Ishikawa (cell line): ENCODE data around the gene APBA2.
"Not testable (repeated sequence)": the region's sequence is repeated elsewhere in the genome, so short reads cannot be mapped to it uniquely, and the experiment has no call there.

Experiments
- CEBPB ChIP-seq: IDR thresholded peaks from 2 replicates; pipeline ENCODE4 v1.6.1; 2012
- CREB1 ChIP-seq: IDR thresholded peaks from 2 replicates; pipeline ENCODE4 v1.6.1; 2012; ENCODE audit warnings: low read depth
- EGR1 ChIP-seq: IDR thresholded peaks from 2 replicates; pipeline ENCODE4 v1.6.1; 2012
- EP300 ChIP-seq: IDR thresholded peaks from 2 replicates; pipeline ENCODE4 v1.6.1; 2012; ENCODE audit warnings: borderline replicate concordance
- FOXM1 ChIP-seq: IDR thresholded peaks from 2 replicates; pipeline ENCODE4 v1.6.1; 2012; ENCODE audit warnings: low read depth, borderline replicate concordance
- MAX ChIP-seq: IDR thresholded peaks from 2 replicates; pipeline ENCODE4 v1.6.1; 2012
- NFIC ChIP-seq: IDR thresholded peaks from 2 replicates; pipeline ENCODE4 v1.6.1; 2012
- RAD21 ChIP-seq: IDR thresholded peaks from 2 replicates; pipeline ENCODE4 v1.6.1; 2012; ENCODE audit warnings: low read depth
- REST ChIP-seq: IDR thresholded peaks from 2 replicates; pipeline ENCODE4 v1.6.1; 2012; ENCODE audit warnings: low read depth, mild to moderate bottlenecking
- TAF1 ChIP-seq: IDR thresholded peaks from 2 replicates; pipeline ENCODE4 v1.6.1; 2012; ENCODE audit warnings: low read depth, mild to moderate bottlenecking
- TCF12 ChIP-seq: IDR thresholded peaks from 2 replicates; pipeline ENCODE4 v1.6.1; 2012; ENCODE audit warnings: low read depth
- TEAD4 ChIP-seq: IDR thresholded peaks from 2 replicates; pipeline ENCODE4 v1.6.1; 2012
- USF1 ChIP-seq: IDR thresholded peaks from 2 replicates; pipeline ENCODE4 v1.6.1; 2012
- YY1 ChIP-seq: IDR thresholded peaks from 2 replicates; pipeline ENCODE4 v1.6.1; 2012; ENCODE audit warnings: low read depth
- ZBTB7A ChIP-seq: IDR thresholded peaks from 2 replicates; pipeline ENCODE4 v1.6.1; 2012; ENCODE audit warnings: low read depth

APBA2 gene

DNA sequence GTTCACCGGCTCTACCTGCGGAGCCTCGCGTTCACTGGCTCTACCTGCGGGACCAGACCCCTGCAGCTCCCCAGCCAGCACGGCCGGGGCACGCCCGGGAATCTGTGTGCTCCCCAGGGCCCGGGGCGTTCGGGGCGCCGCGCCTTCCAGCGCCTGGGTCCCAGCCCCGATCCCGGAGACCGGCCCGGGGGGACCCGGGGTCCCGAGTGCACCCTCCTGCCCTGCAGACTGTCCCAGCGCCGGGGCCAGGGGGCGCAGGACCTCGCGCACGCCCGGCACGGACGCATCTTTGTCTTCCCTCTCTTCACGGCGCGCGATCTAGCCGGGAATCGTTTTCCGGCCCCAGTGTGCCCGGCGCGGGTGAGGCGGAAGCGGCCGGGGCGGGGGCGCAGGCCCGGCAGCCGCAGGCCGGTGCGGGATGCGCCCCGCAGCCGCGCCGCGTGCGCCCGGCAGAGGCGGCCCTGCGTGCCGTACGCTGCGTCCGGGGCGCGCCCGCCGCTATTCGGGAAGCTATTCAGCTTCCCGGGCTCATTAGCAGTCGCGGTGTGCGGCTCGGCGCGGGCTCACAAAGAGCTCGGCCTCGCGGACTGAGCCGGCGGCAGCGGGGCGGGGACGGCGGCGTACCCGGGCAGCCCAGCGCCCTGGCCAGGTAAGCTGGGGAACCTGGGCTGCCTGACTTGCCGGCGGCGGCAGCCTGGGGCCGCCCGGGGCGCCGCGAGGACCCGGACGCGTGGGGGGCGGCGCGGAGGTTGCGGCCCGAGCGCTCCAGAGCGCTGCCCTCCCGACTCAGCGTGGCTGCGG, at the start of gene APBA2:
Gene APBA2 (plus strand): TSS at position 345 of the 801 bp plus-strand sequence. CDS start 167,911 bp downstream, outside the sequence.
- TF ChIP-seq CREB1 (no peak), EGR1 (no peak), FOXM1 (no peak), REST (no peak), CEBPB (no peak), TAF1 (peak; percentile 34; the same call in 1 of the 2 replicates), ZBTB7A (0 out of 2 replicates have a peak, but pooled peaks have one; percentile 26)

GRCh38 chr15:28848521-28848920, 37.3 kb upstream of the APBA2 start, which contains the start of gene GOLGA6L7:
Gene GOLGA6L7, minus strand, starts transcription at chr15:28848644. Its CDS starts 95 bp downstream, at chr15:28848549.
- not testable (repeated sequence) for TF ChIP-seq REST, TCF12, TEAD4

GRCh38 chr15:28861031-28861534, 24.7 kb upstream of the APBA2 start:
- TF ChIP-seq TCF12 (no peak), MAX (no peak), REST (no peak), NFIC (no peak), EGR1 (no peak), CREB1 (no peak), USF1 (no peak), YY1 (no peak), CEBPB (no peak), TEAD4 (no peak), RAD21 (no peak), EP300 (no peak)

- TF ChIP-seq CREB1 (no peak), FOXM1 (no peak), EGR1 (no peak), REST (no peak), CEBPB (no peak)
Observed at GRCh38 chr15:28868744-28869345, 16.9 kb upstream of the APBA2 start.
